Endodermal cell (in vitro differentiated cells): Measurements from ENCODE around the gene LARGE1. TPM values are rescaled to one million over a fixed set of nuclear protein-coding genes. Genes with fewer than 3 reads are reported as not detected.

Experiments used
- DNase-seq: peaks from one replicate; pipeline ENCODE4 v3.0.0-alpha.2; 2017
- H3K27ac ChIP-seq: 2 replicates; pipeline ENCODE4 v1.5.1; 2013; ENCODE audit warnings: mild to moderate bottlenecking, low read depth, low read length, moderate library complexity
- H3K27me3 ChIP-seq: 2 replicates; pipeline ENCODE4 v1.6.1; 2013; ENCODE audit warnings: mild to moderate bottlenecking, low read length, moderate library complexity; ENCODE audit not compliant: insufficient read depth, control insufficient read depth, poor library complexity, severe bottlenecking
- H3K36me3 ChIP-seq: 2 replicates; pipeline ENCODE4 v1.7.0; 2013; ENCODE audit warnings: mild to moderate bottlenecking, low read length, moderate library complexity; ENCODE audit not compliant: control insufficient read depth, insufficient read depth
- H3K4me1 ChIP-seq: one replicate; pipeline ENCODE4 v1.7.0; 2013; ENCODE audit warnings: low read length; ENCODE audit not compliant: control insufficient read depth, insufficient read depth
- H3K4me3 ChIP-seq: 2 replicates; pipeline ENCODE4 v1.5.1; 2013; ENCODE audit warnings: mild to moderate bottlenecking, low read length, moderate library complexity
- H3K9ac ChIP-seq: 2 replicates; pipeline ENCODE4 v1.6.1; 2013; ENCODE audit warnings: mild to moderate bottlenecking, low read length, moderate library complexity; ENCODE audit not compliant: poor library complexity, severe bottlenecking; ENCODE audit errors: extremely low read depth
- H3K9me3 ChIP-seq: 2 replicates; pipeline ENCODE4 v1.6.1; 2013; ENCODE audit warnings: mild to moderate bottlenecking, low read length, moderate library complexity; ENCODE audit not compliant: control insufficient read depth
- H3K27ac Mint-ChIP-seq: 2 replicates; pipeline ENCODE4 v1.8.0; 2020; ENCODE audit warnings: mixed read lengths
- H3K27me3 Mint-ChIP-seq: 2 replicates; pipeline ENCODE4 v1.8.0; 2021; ENCODE audit warnings: mild to moderate bottlenecking, mixed read lengths; ENCODE audit not compliant: insufficient read depth
- H3K36me3 Mint-ChIP-seq: 2 replicates; pipeline ENCODE4 v1.8.0; 2020; ENCODE audit warnings: low read depth, mixed read lengths
- H3K4me1 Mint-ChIP-seq: 2 replicates; pipeline ENCODE4 v1.8.0; 2020; ENCODE audit warnings: mixed read lengths
- H3K4me3 Mint-ChIP-seq: 2 replicates; pipeline ENCODE4 v1.8.0; 2020; ENCODE audit warnings: mild to moderate bottlenecking, moderate library complexity, mixed read lengths
- H3K9me3 Mint-ChIP-seq: 2 replicates; pipeline ENCODE4 v1.8.0; 2020; ENCODE audit warnings: mild to moderate bottlenecking, mixed read lengths
- WGBS, 2 experiments: methylation state at CpG; one replicate each; pipeline versions ENCODE4 v1.1.5 to v1.1.7; 2013; ENCODE audit warnings: missing lambda C conversion rate in 2 of 2, mixed read lengths in 1 of 2; ENCODE audit not compliant: insufficient coverage in 1 of 2, insufficient read length in 1 of 2; 5-methylcytosine and 5-hydroxymethylcytosine counted together
- total RNA-seq, 2 donors: library from RNA; stranded (reverse); fragmentation: NEBNext Ultra II Directional in 1 of 2; extraction: Animal tissue kit (Norgen Biotek cat#: 25700) in 1 of 2; gene quantifications; 2 replicates in 1 of 2; 3 replicates in 1 of 2; pipeline ENCODE4 v1.2.1, GENCODE V29; 2021
- TF ChIP-seq, protein P1 (sequence below): fragments of 200-600 bp; sonication (generic); conservative IDR thresholded peaks from 2 replicates; pipeline ENCODE4 v1.5.0; 2021; ENCODE audit warnings: antibody characterized with exemption, mild to moderate bottlenecking

The LARGE1 gene
- total RNA-seq, 2 donors from 2014 or later: 17.5 to 24.3 TPM

GRCh38 chr22:33529424-33530113 is 390.7 kb downstream of the LARGE1 start:
- H3K9ac ChIP-seq: no peak overlapping the region
- Mint-ChIP-seq H3K4me1 (peaks cover 12% of the 10 kb centered on the region), H3K9me3 (peaks cover 7% of the 10 kb centered on the region), H3K27ac (no peak overlapping the region), H3K36me3 (no peaks in the 10 kb centered on the region), H3K4me3 (no peak overlapping the region), H3K27me3 (peaks cover 20% of the 10 kb centered on the region)
- WGBS, 2 experiments: 93 to 98% methylated on average over 4 to 9 of the region's 9 CpGs
- H3K36me3 ChIP-seq: no peaks in the 10 kb centered on the region
- TF ChIP-seq, protein P1, sequence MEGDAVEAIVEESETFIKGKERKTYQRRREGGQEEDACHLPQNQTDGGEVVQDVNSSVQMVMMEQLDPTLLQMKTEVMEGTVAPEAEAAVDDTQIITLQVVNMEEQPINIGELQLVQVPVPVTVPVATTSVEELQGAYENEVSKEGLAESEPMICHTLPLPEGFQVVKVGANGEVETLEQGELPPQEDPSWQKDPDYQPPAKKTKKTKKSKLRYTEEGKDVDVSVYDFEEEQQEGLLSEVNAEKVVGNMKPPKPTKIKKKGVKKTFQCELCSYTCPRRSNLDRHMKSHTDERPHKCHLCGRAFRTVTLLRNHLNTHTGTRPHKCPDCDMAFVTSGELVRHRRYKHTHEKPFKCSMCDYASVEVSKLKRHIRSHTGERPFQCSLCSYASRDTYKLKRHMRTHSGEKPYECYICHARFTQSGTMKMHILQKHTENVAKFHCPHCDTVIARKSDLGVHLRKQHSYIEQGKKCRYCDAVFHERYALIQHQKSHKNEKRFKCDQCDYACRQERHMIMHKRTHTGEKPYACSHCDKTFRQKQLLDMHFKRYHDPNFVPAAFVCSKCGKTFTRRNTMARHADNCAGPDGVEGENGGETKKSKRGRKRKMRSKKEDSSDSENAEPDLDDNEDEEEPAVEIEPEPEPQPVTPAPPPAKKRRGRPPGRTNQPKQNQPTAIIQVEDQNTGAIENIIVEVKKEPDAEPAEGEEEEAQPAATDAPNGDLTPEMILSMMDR: no peak
- H3K27me3 ChIP-seq: no peaks in the 10 kb centered on the region
- H3K4me1 ChIP-seq: no peaks in the 10 kb centered on the region
- no peaks in the 10 kb centered on the region for H3K9me3 ChIP-seq
- DNase-seq: no peak
- no peak overlapping the region for H3K4me3 ChIP-seq
- no peak overlapping the region for H3K27ac ChIP-seq

DNA sequence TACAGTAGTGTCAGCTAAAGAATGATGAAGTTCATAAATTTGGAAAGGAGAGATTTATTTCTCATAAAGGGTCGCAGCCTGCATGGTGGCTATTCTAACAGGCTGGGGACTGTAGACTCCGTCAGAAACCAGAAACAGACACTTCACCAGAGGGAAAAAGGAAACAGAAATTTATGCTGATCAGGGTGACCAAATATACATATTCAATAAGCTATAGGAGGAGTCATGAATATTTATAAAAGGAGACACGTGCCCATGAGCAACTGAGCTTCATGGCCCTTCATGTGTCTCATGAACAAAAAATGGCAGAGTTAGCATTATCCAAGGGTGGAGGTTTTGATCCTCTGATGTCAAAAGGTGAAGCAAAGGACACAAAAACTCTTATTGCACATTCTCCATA is 392.1 kb downstream of the LARGE1 start:
- Mint-ChIP-seq H3K4me1 (peaks cover 14% of the 10 kb centered on the region), H3K9me3 (peaks cover 7% of the 10 kb centered on the region), H3K27me3 (peaks cover 8% of the 10 kb centered on the region), H3K36me3 (no peaks in the 10 kb centered on the region), H3K4me3 (no peak overlapping the region), H3K27ac (no peak overlapping the region)
- Histone ChIP-seq H3K9ac (no peak overlapping the region), H3K9me3 (no peaks in the 10 kb centered on the region), H3K27ac (no peak overlapping the region), H3K4me1 (no peaks in the 10 kb centered on the region), H3K4me3 (no peak overlapping the region), H3K27me3 (no peaks in the 10 kb centered on the region), H3K36me3 (no peaks in the 10 kb centered on the region)
- no peak for DNase-seq
- TF ChIP-seq, protein P1: no peak
- 83 to 91% methylated on average over 1 to 3 of the region's 3 CpGs for WGBS, 2 experiments

DNA sequence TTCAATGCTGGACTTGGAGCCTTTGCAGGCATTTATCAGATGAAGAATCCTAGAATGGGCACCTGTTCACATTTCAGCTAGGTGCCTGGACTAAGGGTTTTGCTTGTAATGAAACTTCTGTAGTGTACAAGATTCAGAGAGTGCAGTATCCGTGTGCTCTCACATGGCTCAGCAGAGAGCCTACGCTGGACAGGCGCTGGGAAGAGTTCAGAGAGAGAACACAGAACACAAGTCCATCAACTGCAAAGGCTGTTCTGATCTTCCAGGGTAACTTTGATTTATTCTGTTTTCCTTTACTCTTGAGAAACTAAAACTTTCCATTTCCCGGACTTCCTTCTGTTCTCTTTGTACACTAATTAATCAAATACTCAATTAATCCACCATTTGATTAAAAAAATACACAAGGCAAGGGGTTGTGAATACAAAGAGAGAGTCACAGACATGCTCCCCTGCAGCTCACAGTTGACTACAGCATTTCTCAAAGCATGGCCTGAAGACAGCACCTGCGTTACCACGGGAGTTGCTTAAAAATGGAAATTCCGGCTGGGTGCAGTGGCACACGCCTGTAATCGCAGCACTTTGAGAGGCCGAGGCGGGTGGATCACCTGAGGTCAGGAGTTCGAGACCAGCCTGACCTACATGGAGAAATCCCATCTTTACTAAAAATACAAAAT is 393.7 kb downstream of the LARGE1 start:
- Histone ChIP-seq H3K4me3 (no peak overlapping the region), H3K9me3 (peaks cover 6% of the 10 kb centered on the region), H3K9ac (no peak overlapping the region), H3K27me3 (no peaks in the 10 kb centered on the region), H3K27ac (no peak overlapping the region), H3K36me3 (no peaks in the 10 kb centered on the region), H3K4me1 (no peaks in the 10 kb centered on the region)
- Mint-ChIP-seq H3K4me1 (peaks cover 14% of the 10 kb centered on the region), H3K9me3 (peaks cover 12% of the 10 kb centered on the region), H3K27me3 (no peaks in the 10 kb centered on the region), H3K4me3 (no peak overlapping the region), H3K36me3 (peaks cover 4% of the 10 kb centered on the region), H3K27ac (no peak overlapping the region)
- WGBS, 2 experiments: 95 to 96% methylated on average over 10 to 12 of the region's 12 CpGs
- DNase-seq: no peak
- TF ChIP-seq, protein P1: no peak
